Right renal pelvis (tissue), 4 donors: ENCODE results near the gene CDC14A. TPM values are rescaled to one million over a fixed set of nuclear protein-coding genes. Genes with fewer than 3 reads are reported as not detected.

ENCODE experiments used
- DNase-seq, 4 donors: peaks; one replicate each; pipeline ENCODE4 v3.0.0-alpha.2; 2013; ENCODE audit warnings: low read depth in 4 of 4, low spot score in 3 of 4, missing footprints in 1 of 4
- polyA plus RNA-seq, 4 donors: library from polyadenylated mRNA; unstranded; fragments of 120-200 nt; gene quantifications; one replicate each; pipeline ENCODE4 v1.2.1, GENCODE V29; 2013; ENCODE audit not compliant: insufficient read length in 4 of 4

The CDC14A gene
- polyA plus RNA-seq, 4 donors = 29.4 to 34.7 (median 32.5) TPM

DNA sequence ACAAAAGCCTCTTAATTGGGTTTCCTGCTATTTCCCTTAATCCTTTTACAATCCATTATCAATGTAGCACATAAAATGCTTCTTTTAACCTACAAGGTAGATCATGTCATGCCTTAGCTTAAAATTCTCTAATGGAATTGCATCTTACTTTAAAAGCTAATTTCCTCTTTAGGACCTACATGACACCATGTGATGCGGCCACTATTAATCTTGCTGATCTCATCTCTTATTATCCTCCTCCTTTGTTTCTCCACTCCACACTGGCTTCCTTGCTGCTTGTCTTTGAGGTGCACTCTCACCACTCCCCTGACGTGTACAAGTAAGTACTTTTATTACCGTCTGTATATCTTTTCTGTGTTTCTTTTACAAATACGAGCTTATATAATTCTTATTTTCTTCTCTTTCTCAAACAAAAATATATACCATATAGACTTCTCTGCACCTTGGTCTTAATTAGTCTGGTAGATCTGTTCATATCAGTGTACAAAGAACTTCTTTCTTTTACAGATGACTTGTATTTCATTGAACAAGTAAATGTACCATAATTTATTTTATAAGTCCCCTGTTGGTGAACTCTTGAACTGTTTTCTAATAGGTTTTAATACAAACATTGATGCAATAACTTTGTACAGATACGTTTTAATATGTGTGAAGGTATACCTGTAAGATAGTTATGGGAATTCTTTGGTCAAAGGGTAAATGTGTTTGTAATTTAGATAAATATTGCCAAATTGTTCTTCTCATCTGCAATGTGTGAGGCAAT is 213.8 kb downstream of the CDC14A start:
- no peak for DNase-seq

DNA sequence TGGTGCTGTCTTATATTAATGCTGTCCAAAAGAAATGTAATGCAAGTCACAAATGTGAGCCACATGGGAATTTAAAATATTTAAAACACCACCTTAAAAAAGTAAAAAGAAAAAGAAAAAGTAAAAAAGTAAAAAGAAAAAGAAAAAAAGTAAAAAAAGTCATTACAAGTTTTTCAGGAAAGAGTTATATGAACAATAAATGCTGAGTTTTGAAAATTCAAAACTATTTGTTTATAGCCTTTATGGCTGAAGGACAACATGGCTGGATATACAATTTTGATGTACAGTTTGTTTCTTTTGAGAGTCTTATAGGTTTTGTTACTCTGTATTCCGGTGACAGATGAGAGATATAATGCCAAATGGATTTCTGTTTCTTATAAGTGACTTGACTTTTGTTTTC is 214.8 kb downstream of the CDC14A start:
- DNase-seq = no peak

Other genes starting within 250 kb of the CDC14A start
- gene SASS6, start 219.6 kb upstream of the CDC14A start, polyA plus RNA-seq = 10 to 100 TPM in 2 of 4 donors, 1 to 10 TPM in 2; 7.5 to 10.8 (median 10.0) TPM
- 10 to 100 TPM; 28.6 to 39.2 (median 34.6) TPM for gene TRMT13, start 219.3 kb upstream of the CDC14A start, polyA plus RNA-seq
- 1 to 10 TPM; 1.7 to 3.8 (median 2.5) TPM for gene LRRC39, start 174.2 kb upstream of the CDC14A start, polyA plus RNA-seq
- gene DBT, start 102.7 kb upstream of the CDC14A start, polyA plus RNA-seq = 10 to 100 TPM; 24.0 to 32.6 (median 26.7) TPM
- gene RTCA, start 86.3 kb upstream of the CDC14A start, polyA plus RNA-seq = 10 to 100 TPM; 33.2 to 36.6 (median 34.8) TPM
- gene GPR88, start 185.6 kb downstream of the CDC14A start, polyA plus RNA-seq = under 1 TPM; 0.17 to 0.21 (median 0.20) TPM